Tibial nerve (tissue), 4 donors: ENCODE results near the gene ELAVL4. TPM values are rescaled to one million over a fixed set of nuclear protein-coding genes. Genes with fewer than 3 reads are reported as not detected.

Source experiments
- DNase-seq, 2 donors: peaks; one replicate each; pipeline ENCODE4 v3.0.0-alpha.2; 2019; ENCODE audit warnings: low spot score in 2 of 2
- H3K27ac ChIP-seq, 4 donors: fragments of 200-600 bp; sonication (generic) in 3 of 4; one replicate each; pipeline ENCODE4 v1.5.1; 2017 to 2019; ENCODE audit warnings: mild to moderate bottlenecking in 1 of 4
- H3K27me3 ChIP-seq, 2 donors: fragments of 200-600 bp; sonication (generic) in 1 of 2; one replicate each; pipeline versions ENCODE4 v1.5.1 to v1.6.0; 2017 to 2019
- H3K36me3 ChIP-seq, 3 donors: fragments of 200-600 bp; sonication (generic); one replicate each; pipeline ENCODE4 v1.5.1; 2018 to 2019
- H3K4me1 ChIP-seq, 4 donors: fragments of 200-600 bp; sonication (generic) in 3 of 4; one replicate each; pipeline ENCODE4 v1.5.1; 2017 to 2019
- H3K4me3 ChIP-seq, 4 donors: fragments of 200-600 bp; sonication (generic) in 3 of 4; one replicate each; pipeline ENCODE4 v1.5.1; 2017 to 2019; ENCODE audit warnings: mild to moderate bottlenecking in 1 of 4, moderate library complexity in 1 of 4
- H3K9me3 ChIP-seq, 4 donors: fragments of 200-600 bp; sonication (generic) in 3 of 4; one replicate each; pipeline ENCODE4 v1.5.1; 2017 to 2019
- EP300 ChIP-seq, 2 donors: sonication (generic); formaldehyde crosslinking; IDR thresholded peaks; one replicate each; pipeline ENCODE4 v1.6.1; 2017; ENCODE audit warnings: antibody characterized with exemption in 2 of 2, mild to moderate bottlenecking in 1 of 2
- POLR2A ChIP-seq, 2 donors: fragments of 450-650 bp; IDR thresholded peaks; one replicate each; pipeline ENCODE4 v1.6.1; 2017; ENCODE audit warnings: antibody characterized with exemption in 2 of 2, mild to moderate bottlenecking in 2 of 2, moderate library complexity in 2 of 2
- WGBS, 2 donors: methylation state at CpG; one replicate each; pipeline ENCODE4 v1.1.5; 2018; 5-methylcytosine and 5-hydroxymethylcytosine counted together
- total RNA-seq, 4 donors: library from RNA; depleted of rRNA; stranded (reverse); fragments of >200 nt; gene quantifications; one replicate each; pipeline ENCODE4 v1.1.0, GENCODE V29; 2016
- TF ChIP-seq, protein P1 (sequence below), 5 experiments: fragments of 200-600 bp in 3 of 5; fragments of 450-650 bp in 2 of 5; sonication (generic) in 3 of 5; IDR thresholded peaks; one replicate each; pipeline ENCODE4 v1.5.1; 2016 to 2019; ENCODE audit warnings: antibody characterized with exemption in 5 of 5, mild to moderate bottlenecking in 3 of 5, moderate library complexity in 2 of 5

The ELAVL4 gene
- total RNA-seq, 4 donors from 2014 or later: not detected

DNA sequence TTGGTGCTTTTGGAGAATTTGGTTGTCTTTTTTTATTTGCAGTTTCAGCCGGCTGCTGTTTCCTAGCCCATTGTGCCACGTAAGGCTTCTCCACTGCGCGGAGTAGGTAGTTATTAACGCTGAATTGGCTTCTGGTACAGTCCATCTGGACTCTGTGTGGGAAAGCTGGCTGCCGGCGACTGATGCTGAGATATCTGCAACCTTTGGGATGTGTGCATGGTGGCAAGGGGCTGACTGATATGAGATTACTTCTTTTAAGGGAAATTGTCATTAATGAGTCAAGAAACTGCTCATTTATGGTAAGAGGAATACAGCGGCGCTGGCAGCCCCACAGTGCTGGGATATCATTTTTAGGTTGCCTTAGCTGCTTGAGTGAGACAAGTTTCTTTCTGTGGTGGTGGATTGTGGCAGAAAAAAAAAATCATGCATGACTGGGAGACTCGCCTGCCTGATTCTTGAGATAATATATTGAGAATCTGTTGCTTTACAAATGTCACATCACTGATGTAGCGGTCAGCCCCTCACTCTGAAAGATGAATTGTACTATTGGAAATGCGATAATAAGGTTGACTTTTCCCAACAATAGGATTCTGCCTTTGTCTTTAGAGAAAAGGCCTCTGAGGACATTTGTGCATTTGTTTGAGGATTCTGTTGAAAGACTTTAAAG lies 2.5 kb upstream of the ELAVL4 start:
- H3K9me3 ChIP-seq: no peaks in the 10 kb centered on the region
- H3K27ac ChIP-seq: no peak overlapping the region
- H3K4me1 ChIP-seq: peaks cover 0 to 18% (median 0%) of the 10 kb centered on the region in 4 donors
- H3K27me3 ChIP-seq: peaks cover 0 to 34% of the 10 kb centered on the region in 2 donors
- H3K4me3 ChIP-seq: no peak overlapping the region
- DNase-seq: no peak
- no peaks in the 10 kb centered on the region for H3K36me3 ChIP-seq
- 77 to 86% methylated on average over 12 of the region's 12 CpGs for WGBS, 2 donors
- TF ChIP-seq, protein P1, sequence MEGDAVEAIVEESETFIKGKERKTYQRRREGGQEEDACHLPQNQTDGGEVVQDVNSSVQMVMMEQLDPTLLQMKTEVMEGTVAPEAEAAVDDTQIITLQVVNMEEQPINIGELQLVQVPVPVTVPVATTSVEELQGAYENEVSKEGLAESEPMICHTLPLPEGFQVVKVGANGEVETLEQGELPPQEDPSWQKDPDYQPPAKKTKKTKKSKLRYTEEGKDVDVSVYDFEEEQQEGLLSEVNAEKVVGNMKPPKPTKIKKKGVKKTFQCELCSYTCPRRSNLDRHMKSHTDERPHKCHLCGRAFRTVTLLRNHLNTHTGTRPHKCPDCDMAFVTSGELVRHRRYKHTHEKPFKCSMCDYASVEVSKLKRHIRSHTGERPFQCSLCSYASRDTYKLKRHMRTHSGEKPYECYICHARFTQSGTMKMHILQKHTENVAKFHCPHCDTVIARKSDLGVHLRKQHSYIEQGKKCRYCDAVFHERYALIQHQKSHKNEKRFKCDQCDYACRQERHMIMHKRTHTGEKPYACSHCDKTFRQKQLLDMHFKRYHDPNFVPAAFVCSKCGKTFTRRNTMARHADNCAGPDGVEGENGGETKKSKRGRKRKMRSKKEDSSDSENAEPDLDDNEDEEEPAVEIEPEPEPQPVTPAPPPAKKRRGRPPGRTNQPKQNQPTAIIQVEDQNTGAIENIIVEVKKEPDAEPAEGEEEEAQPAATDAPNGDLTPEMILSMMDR (IDR thresholded peaks at IDR 0.05): no peak
- TF ChIP-seq EP300 (IDR thresholded peaks at IDR 0.05) (no peak), POLR2A (IDR thresholded peaks at IDR 0.05) (no peak)

DNA sequence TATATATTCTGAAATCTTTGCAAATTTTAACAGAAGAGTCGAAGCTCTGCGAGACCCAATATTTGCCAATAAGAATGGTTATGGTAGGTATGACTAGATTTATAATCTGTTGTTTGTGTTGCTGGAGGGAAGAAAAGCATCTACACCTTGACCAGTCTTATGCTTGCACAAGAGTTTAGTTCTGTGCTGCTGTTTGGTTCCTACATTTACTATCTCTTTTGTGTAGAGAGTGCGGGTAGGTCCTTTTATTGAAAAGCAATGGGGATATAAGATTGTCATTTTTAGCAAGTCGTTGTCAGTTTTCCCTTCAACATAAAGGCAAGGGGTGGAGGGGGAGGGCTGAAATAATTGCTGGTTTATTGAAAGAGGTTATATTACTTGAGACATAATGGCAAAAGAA lies 396 bp downstream of the ELAVL4 start:
- Histone ChIP-seq H3K27ac (no peak overlapping the region), H3K4me3 (no peak overlapping the region), H3K9me3 (no peaks in the 10 kb centered on the region), H3K4me1 (peaks cover 0 to 18% (median 0%) of the 10 kb centered on the region in 4 donors), H3K27me3 (peaks cover 0 to 52% of the 10 kb centered on the region in 2 donors), H3K36me3 (no peaks in the 10 kb centered on the region)
- TF ChIP-seq, protein P1 (IDR thresholded peaks at IDR 0.05): no peak
- TF ChIP-seq EP300 (IDR thresholded peaks at IDR 0.05) (no peak), POLR2A (IDR thresholded peaks at IDR 0.05) (no peak)
- no peak for DNase-seq
- WGBS, 2 donors: 69 to 70% methylated on average over 4 of the region's 4 CpGs

DNA sequence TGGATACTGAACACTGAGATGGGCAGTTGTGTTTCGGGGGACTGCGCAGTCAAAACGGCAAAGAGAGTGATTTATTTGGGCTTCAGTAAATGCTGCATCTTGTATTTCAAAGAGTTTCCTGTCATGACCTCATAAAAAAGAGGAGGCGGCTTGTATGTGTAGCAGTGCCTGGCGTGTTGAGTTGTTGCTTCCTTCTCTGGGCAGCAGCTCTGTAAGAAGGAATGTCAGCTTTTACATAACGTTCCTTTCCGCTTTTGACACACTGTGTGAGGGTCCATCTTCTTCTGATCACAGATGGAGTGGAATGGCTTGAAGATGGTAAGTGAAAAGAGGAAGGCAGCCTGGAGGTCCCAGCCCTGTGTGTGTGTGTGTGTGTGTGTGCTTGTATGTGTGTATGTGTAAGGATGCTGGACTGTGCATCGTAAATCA lies 941 bp downstream of the ELAVL4 start:
- H3K27me3 ChIP-seq: peaks cover 0 to 52% of the 10 kb centered on the region in 2 donors
- WGBS, 2 donors: 6 to 7% methylated on average over 8 of the region's 8 CpGs
- TF ChIP-seq, protein P1 (IDR thresholded peaks at IDR 0.05): no peak
- no peak for TF ChIP-seq EP300 (IDR thresholded peaks at IDR 0.05)
- no peak for TF ChIP-seq POLR2A (IDR thresholded peaks at IDR 0.05)

DNA sequence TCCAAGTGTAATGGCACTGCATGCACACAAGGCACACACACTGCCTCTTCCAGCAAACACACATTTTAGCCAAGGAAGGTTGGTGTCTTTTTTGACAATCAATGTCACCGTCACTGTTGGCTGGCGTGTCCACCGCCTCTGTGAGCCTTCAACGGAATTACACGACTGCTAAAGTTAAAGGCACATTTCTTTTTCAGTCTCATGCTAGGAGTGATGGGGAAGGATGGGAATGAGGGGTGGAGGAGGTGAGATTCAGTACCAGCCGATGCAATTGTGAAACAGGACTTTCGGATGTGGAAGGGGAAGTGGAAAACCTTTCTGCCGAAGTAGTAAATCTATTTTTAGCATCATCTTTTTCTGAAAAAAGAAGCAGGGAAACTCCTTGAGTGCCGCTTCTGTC lies 1.4 kb downstream of the ELAVL4 start:
- H3K36me3 ChIP-seq: no peaks in the 10 kb centered on the region
- DNase-seq: no peak
- TF ChIP-seq POLR2A (IDR thresholded peaks at IDR 0.05): no peak
- no peak for TF ChIP-seq EP300 (IDR thresholded peaks at IDR 0.05)
- TF ChIP-seq, protein P1 (IDR thresholded peaks at IDR 0.05): no peak
- peaks cover 0 to 52% of the 10 kb centered on the region in 2 donors for H3K27me3 ChIP-seq
- peaks cover 0 to 18% (median 0%) of the 10 kb centered on the region in 4 donors for H3K4me1 ChIP-seq
- H3K9me3 ChIP-seq: no peaks in the 10 kb centered on the region
- WGBS, 2 donors: 6 to 7% methylated on average over 9 of the region's 9 CpGs
- H3K4me3 ChIP-seq: no peak overlapping the region
- H3K27ac ChIP-seq: no peak overlapping the region

More for the DNA sequence above, 941 bp downstream of the ELAVL4 start:
- no peaks in the 10 kb centered on the region for H3K9me3 ChIP-seq
- H3K27ac ChIP-seq: no peak overlapping the region
- DNase-seq: no peak
- no peak overlapping the region for H3K4me3 ChIP-seq
- H3K36me3 ChIP-seq: no peaks in the 10 kb centered on the region
- H3K4me1 ChIP-seq: peaks cover 0 to 18% (median 0%) of the 10 kb centered on the region in 4 donors

DNA sequence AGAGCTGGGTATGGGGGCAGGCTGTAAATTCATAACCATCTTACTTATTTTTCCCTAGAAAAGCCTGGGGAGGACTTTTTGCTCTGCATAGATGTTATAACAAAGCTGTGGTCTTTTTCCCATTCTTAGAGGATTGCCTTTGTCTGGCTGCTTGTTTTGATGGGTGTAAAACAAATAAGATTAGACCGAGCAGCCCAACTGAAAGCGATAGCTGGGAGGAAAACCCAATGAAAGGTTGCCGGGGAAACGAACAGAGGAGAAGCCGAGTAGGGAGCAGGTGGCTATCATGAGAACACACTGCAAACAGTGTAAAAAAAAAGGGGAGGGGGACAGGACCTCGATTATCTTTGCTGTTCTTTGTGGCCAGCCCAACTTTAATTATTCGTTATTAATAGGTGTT lies 1.9 kb downstream of the ELAVL4 start:
- Histone ChIP-seq H3K36me3 (no peaks in the 10 kb centered on the region), H3K4me1 (peaks cover 0 to 18% (median 0%) of the 10 kb centered on the region in 4 donors), H3K9me3 (no peaks in the 10 kb centered on the region), H3K4me3 (no peak overlapping the region), H3K27ac (no peak overlapping the region), H3K27me3 (peaks cover 0 to 52% of the 10 kb centered on the region in 2 donors)
- TF ChIP-seq POLR2A (IDR thresholded peaks at IDR 0.05) (no peak), EP300 (IDR thresholded peaks at IDR 0.05) (no peak)
- TF ChIP-seq, protein P1 (IDR thresholded peaks at IDR 0.05): no peak
- 3 to 5% methylated on average over 7 of the region's 7 CpGs for WGBS, 2 donors
- DNase-seq: no peak
